MV-4-11 (cell line): ENCODE data around the gene UBE2H.
"Not testable (repeated sequence)": the region's sequence is repeated elsewhere in the genome, so short reads cannot be mapped to it uniquely, and the experiment has no call there.

ENCODE experiments used
- DNase-seq: peaks from one replicate; lab custom pipeline; 2025; lab: John Stamatoyannopoulos, UW

The UBE2H gene

GRCh38 chr7:129908181-129908580, 44.6 kb downstream of the UBE2H start:
- DNase-seq: no peak

- no peak for DNase-seq
Measured at GRCh38 chr7:129907122-129907736, 45.5 kb downstream of the UBE2H start.

- DNase-seq: no peak
Measured at GRCh38 chr7:129906700-129907099, 46.1 kb downstream of the UBE2H start.

GRCh38 chr7:129903935-129904334, 48.8 kb downstream of the UBE2H start:
- DNase-seq: peak; percentile 22

- DNase-seq: no peak
Measured at GRCh38 chr7:129902788-129903422, 49.9 kb downstream of the UBE2H start.

- no peak for DNase-seq
Measured at GRCh38 chr7:129898502-129899160, 54.1 kb downstream of the UBE2H start.

GRCh38 chr7:129898007-129898406, 54.8 kb downstream of the UBE2H start:
- DNase-seq: no peak

- no peak for DNase-seq
Measured at GRCh38 chr7:129896568-129897382, 56.0 kb downstream of the UBE2H start.

- not testable (repeated sequence) for DNase-seq
Measured at GRCh38 chr7:129894184-129894583, 58.6 kb downstream of the UBE2H start.

- DNase-seq: no peak
Measured at GRCh38 chr7:129890090-129890489, 62.7 kb downstream of the UBE2H start.

GRCh38 chr7:129889133-129889844, 63.5 kb downstream of the UBE2H start:
- DNase-seq: no peak

GRCh38 chr7:129887865-129888264, 64.9 kb downstream of the UBE2H start:
- no peak for DNase-seq

GRCh38 chr7:129886818-129887186, 66.0 kb downstream of the UBE2H start:
- DNase-seq: no peak

- no peak for DNase-seq
Measured at GRCh38 chr7:129886167-129886817, 66.5 kb downstream of the UBE2H start.

GRCh38 chr7:129884495-129884894, 68.3 kb downstream of the UBE2H start:
- DNase-seq: no peak

GRCh38 chr7:129883151-129883550, 69.6 kb downstream of the UBE2H start:
- DNase-seq: no peak

- no peak for DNase-seq
Measured at GRCh38 chr7:129882531-129882930, 70.2 kb downstream of the UBE2H start.

GRCh38 chr7:129877146-129877792, 75.5 kb downstream of the UBE2H start:
- DNase-seq: peak; percentile 49

- no peak for DNase-seq
Measured at GRCh38 chr7:129875745-129876411, 76.9 kb downstream of the UBE2H start.

GRCh38 chr7:129875160-129875559, 77.6 kb downstream of the UBE2H start:
- no peak for DNase-seq
